Measurements from ENCODE around the gene LARGE2. TPM values are rescaled to one million over a fixed set of nuclear protein-coding genes. Genes with fewer than 3 reads are reported as not detected.

LARGE2 gene
- total RNA-seq, 1 donor from 2014 or later, result 0.36 TPM

DNA sequence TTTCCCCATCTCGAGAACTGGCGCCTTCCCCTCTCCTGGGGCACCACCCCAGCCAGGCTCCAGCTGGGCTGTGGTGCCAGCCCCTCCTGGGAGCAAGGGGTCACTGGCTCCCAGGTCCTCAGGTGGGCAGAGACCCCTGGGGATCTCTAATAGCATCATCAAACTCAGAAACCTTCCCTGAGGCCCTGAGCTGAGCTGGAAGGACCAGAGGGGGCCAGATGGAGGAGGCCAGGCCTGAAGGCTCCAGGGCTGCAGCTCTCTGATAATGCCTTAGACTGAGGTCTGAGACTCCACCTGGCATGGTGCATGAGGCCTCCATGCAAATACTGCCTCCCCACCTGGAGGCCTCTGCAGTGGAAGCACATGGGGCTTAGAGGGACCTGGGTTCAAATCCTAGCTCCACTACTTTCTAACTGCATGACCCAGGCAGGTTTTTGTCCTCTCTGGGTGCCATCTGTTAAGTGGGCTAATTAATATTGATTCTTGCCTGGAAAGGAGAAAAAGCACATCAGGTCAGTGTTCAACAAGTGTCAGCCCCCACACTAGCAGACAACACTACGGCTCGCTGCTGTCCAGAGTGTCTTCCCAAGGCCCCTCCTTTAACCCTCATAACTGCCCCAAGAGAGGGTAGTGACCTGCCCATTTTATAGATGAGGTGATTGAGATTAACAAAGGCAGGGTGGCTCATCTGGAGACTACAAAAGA, 35.5 kb upstream of the LARGE2 start:
- Histone ChIP-seq H3K4me3 (ENCODE audit: insufficient read depth, low read depth, low read length) (no peak overlapping the region), H4K20me1 (ENCODE audit: insufficient read depth, low read length) (peaks cover 21% of the 10 kb centered on the region), H3K9me3 (ENCODE audit: insufficient read depth, low read depth, low read length) (no peaks in the 10 kb centered on the region), H3K79me2 (ENCODE audit: insufficient read depth, low read length) (no peaks in the 10 kb centered on the region), H3K4me2 (ENCODE audit: low read length) (no peak overlapping the region), H3K27me3 (ENCODE audit: insufficient read depth, low read length) (peaks cover 4% of the 10 kb centered on the region), H3K9ac (ENCODE audit: low read length) (no peak overlapping the region), H3K4me1 (ENCODE audit: insufficient read depth, low read length) (peaks cover 4% of the 10 kb centered on the region), H3K36me3 (ENCODE audit: insufficient read depth, low read length) (no peaks in the 10 kb centered on the region), H2AFZ (ENCODE audit: low read depth, low read length) (no peak overlapping the region), H3K27ac (ENCODE audit: low read depth, low read length) (no peak overlapping the region)
- FAIRE-seq (no peak), DNase-seq (ENCODE audit: low read depth) (no peak)
- Mint-ChIP-seq H3K27ac (ENCODE audit: unreplicated experiment) (no peak overlapping the region), H3K27me3 (ENCODE audit: low read depth, unreplicated experiment) (peaks cover 30% of the 10 kb centered on the region), H3K4me1 (ENCODE audit: low read depth, unreplicated experiment) (peaks cover 5% of the 10 kb centered on the region), H3K9me3 (ENCODE audit: unreplicated experiment) (no peaks in the 10 kb centered on the region), H3K36me3 (ENCODE audit: low read depth, unreplicated experiment) (peaks cover 14% of the 10 kb centered on the region), H3K4me3 (ENCODE audit: unreplicated experiment) (no peak overlapping the region)
- no peak for TF ChIP-seq EZH2 (IDR thresholded peaks at IDR 0.05; ENCODE audit: insufficient read depth, low read length)
- TF ChIP-seq, protein P1, sequence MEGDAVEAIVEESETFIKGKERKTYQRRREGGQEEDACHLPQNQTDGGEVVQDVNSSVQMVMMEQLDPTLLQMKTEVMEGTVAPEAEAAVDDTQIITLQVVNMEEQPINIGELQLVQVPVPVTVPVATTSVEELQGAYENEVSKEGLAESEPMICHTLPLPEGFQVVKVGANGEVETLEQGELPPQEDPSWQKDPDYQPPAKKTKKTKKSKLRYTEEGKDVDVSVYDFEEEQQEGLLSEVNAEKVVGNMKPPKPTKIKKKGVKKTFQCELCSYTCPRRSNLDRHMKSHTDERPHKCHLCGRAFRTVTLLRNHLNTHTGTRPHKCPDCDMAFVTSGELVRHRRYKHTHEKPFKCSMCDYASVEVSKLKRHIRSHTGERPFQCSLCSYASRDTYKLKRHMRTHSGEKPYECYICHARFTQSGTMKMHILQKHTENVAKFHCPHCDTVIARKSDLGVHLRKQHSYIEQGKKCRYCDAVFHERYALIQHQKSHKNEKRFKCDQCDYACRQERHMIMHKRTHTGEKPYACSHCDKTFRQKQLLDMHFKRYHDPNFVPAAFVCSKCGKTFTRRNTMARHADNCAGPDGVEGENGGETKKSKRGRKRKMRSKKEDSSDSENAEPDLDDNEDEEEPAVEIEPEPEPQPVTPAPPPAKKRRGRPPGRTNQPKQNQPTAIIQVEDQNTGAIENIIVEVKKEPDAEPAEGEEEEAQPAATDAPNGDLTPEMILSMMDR (IDR thresholded peaks at IDR 0.05; ENCODE audit: insufficient read depth, low read depth, low read length), result no peak

DNA sequence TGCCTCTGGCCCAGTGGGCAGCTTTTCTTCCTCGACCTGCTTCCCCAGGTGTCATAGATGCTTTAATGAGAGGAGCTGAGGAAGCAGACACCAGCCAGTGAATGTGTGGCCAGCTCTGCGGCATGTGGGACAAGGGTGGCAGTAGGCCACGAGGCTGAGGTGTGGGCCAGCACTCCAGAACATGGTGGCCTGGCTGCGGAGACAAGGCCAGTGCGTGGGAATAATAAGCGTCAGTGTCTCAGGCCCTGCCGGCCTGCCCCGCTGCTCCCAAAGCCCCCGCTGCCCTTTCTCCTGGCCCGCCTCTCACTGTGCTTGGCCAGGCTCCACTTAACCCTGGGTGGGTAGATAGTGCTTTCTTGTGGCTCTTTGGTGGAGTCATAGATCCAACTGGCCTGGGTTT, 34.9 kb upstream of the LARGE2 start:
- H3K27ac Mint-ChIP-seq (ENCODE audit: unreplicated experiment), result no peak overlapping the region
- Histone ChIP-seq H3K4me2 (ENCODE audit: low read length) (no peak overlapping the region), H3K27ac (ENCODE audit: low read depth, low read length) (no peak overlapping the region), H3K79me2 (ENCODE audit: insufficient read depth, low read length) (no peaks in the 10 kb centered on the region), H3K4me3 (ENCODE audit: insufficient read depth, low read depth, low read length) (no peak overlapping the region), H3K27me3 (ENCODE audit: insufficient read depth, low read length) (peaks cover 4% of the 10 kb centered on the region), H3K4me1 (ENCODE audit: insufficient read depth, low read length) (peaks cover 4% of the 10 kb centered on the region), H2AFZ (ENCODE audit: low read depth, low read length) (no peak overlapping the region), H4K20me1 (ENCODE audit: insufficient read depth, low read length) (peaks cover 15% of the 10 kb centered on the region), H3K9me3 (ENCODE audit: insufficient read depth, low read depth, low read length) (no peaks in the 10 kb centered on the region), H3K9ac (ENCODE audit: low read length) (no peak overlapping the region), H3K36me3 (ENCODE audit: insufficient read depth, low read length) (no peaks in the 10 kb centered on the region)
- H3K4me1 Mint-ChIP-seq (ENCODE audit: low read depth, unreplicated experiment), result no peaks in the 10 kb centered on the region
- no peaks in the 10 kb centered on the region for H3K9me3 Mint-ChIP-seq (ENCODE audit: unreplicated experiment)
- FAIRE-seq, result no peak
- no peak for DNase-seq (ENCODE audit: low read depth)
- peaks cover 36% of the 10 kb centered on the region for H3K27me3 Mint-ChIP-seq (ENCODE audit: low read depth, unreplicated experiment)
- no peak overlapping the region for H3K4me3 Mint-ChIP-seq (ENCODE audit: unreplicated experiment)
- TF ChIP-seq EZH2 (IDR thresholded peaks at IDR 0.05; ENCODE audit: insufficient read depth, low read length), result no peak
- TF ChIP-seq, protein P1 (IDR thresholded peaks at IDR 0.05; ENCODE audit: insufficient read depth, low read depth, low read length), result no peak
- H3K36me3 Mint-ChIP-seq (ENCODE audit: low read depth, unreplicated experiment), result peaks cover 9% of the 10 kb centered on the region

DNA sequence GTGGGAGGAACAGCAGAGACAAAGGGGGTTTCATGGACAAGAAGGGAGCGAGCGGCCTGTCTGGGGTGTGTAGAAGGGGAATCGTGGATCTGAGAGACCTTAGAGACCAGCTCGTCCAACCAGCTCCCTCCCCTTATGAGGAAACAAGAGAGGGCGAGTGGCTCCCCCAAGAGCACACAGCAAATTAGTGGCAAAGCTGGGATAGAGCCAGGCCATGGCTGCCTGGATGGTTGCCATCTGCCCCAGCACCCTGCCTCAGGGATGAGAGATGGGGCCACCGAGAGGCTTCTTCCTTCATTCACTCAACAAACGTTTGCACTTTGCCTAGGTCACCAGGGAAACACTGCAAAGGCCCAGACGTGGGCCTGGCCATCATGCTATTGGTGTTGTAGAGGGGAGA, 32.9 kb upstream of the LARGE2 start:
- no peak for DNase-seq (ENCODE audit: low read depth)

More for the DNA sequence above, 32.9 kb upstream of the LARGE2 start:
- Histone ChIP-seq H3K9ac (ENCODE audit: low read length) (no peak overlapping the region), H2AFZ (ENCODE audit: low read depth, low read length) (no peak overlapping the region), H3K4me2 (ENCODE audit: low read length) (no peak overlapping the region), H4K20me1 (ENCODE audit: insufficient read depth, low read length) (peaks cover 7% of the 10 kb centered on the region), H3K4me3 (ENCODE audit: insufficient read depth, low read depth, low read length) (no peak overlapping the region), H3K36me3 (ENCODE audit: insufficient read depth, low read length) (no peaks in the 10 kb centered on the region), H3K9me3 (ENCODE audit: insufficient read depth, low read depth, low read length) (no peaks in the 10 kb centered on the region), H3K4me1 (ENCODE audit: insufficient read depth, low read length) (peaks cover 4% of the 10 kb centered on the region), H3K27me3 (ENCODE audit: insufficient read depth, low read length) (peaks cover 4% of the 10 kb centered on the region), H3K79me2 (ENCODE audit: insufficient read depth, low read length) (no peaks in the 10 kb centered on the region), H3K27ac (ENCODE audit: low read depth, low read length) (no peak overlapping the region)
- no peaks in the 10 kb centered on the region for H3K4me1 Mint-ChIP-seq (ENCODE audit: low read depth, unreplicated experiment)
- no peaks in the 10 kb centered on the region for H3K9me3 Mint-ChIP-seq (ENCODE audit: unreplicated experiment)
- peaks cover 6% of the 10 kb centered on the region for H3K36me3 Mint-ChIP-seq (ENCODE audit: low read depth, unreplicated experiment)
- H3K27me3 Mint-ChIP-seq (ENCODE audit: low read depth, unreplicated experiment), result peaks cover 40% of the 10 kb centered on the region
- FAIRE-seq, result no peak
- H3K4me3 Mint-ChIP-seq (ENCODE audit: unreplicated experiment), result no peak overlapping the region
- H3K27ac Mint-ChIP-seq (ENCODE audit: unreplicated experiment), result no peak overlapping the region
- no peak for TF ChIP-seq EZH2 (IDR thresholded peaks at IDR 0.05; ENCODE audit: insufficient read depth, low read length)

Measured in astrocyte (in vitro differentiated cells and primary cell).